PC-9 (cell line): Measurements from ENCODE around the gene CFAP74. TPM values are rescaled to one million over a fixed set of nuclear protein-coding genes. Genes with fewer than 3 reads are reported as not detected.

Experiments used
- BruUV-seq: library from RNA; stranded (reverse); fragments of 400-500 nt; replicated peaks from 2 replicates; lab custom pipeline; 2021; lab: Mats Ljungman, UMichigan
- CTCF ChIA-PET: fragments of 300-600 bp; sonication (Branson Sonifier 250); formaldehyde crosslinking; loops from one replicate; lab custom pipeline; 2022; ENCODE audit warnings: antibody characterized with exemption; lab: Charles Lee
- POLR2A ChIA-PET: fragments of 300-600 bp; sonication (Branson Sonifier 250); formaldehyde crosslinking; loops from one replicate; lab custom pipeline; 2022; ENCODE audit warnings: antibody characterized with exemption; ENCODE audit not compliant: unreplicated experiment; lab: Charles Lee
- DNase-seq, 2 experiments: peaks; one replicate each; pipeline versions ENCODE4 v3.0.0 to v3.0.0-alpha.2; 2015 to 2022; ENCODE audit warnings: mixed read lengths in 1 of 2
- H2AFZ ChIP-seq: fragments of 200-600 bp; sonication (generic); 2 replicates; pipeline ENCODE4 v1.8.1; 2017; ENCODE audit warnings: antibody characterized with exemption
- H3F3A ChIP-seq: fragments of 200-600 bp; sonication (generic); 2 replicates; pipeline ENCODE4 v1.8.1; 2017; ENCODE audit warnings: antibody characterized with exemption, mild to moderate bottlenecking, low read depth; ENCODE audit not compliant: insufficient read depth
- H3K27ac ChIP-seq: fragments of 200-600 bp; sonication (generic); 2 replicates; pipeline ENCODE4 v1.6.1; 2016; ENCODE audit warnings: mixed run types
- H3K27me3 ChIP-seq: fragments of 200-600 bp; sonication (generic); 2 replicates; pipeline ENCODE4 v1.6.1; 2016; ENCODE audit warnings: low read depth, mixed run types; ENCODE audit not compliant: insufficient read depth
- H3K36me3 ChIP-seq: fragments of 200-600 bp; sonication (generic); 2 replicates; pipeline ENCODE4 v1.6.1; 2016; ENCODE audit warnings: low read depth, mixed run types
- H3K4me1 ChIP-seq: fragments of 200-600 bp; sonication (generic); replicated peaks from 2 replicates; pipeline ENCODE4 v1.6.1; 2016; ENCODE audit warnings: mixed run types; ENCODE audit not compliant: insufficient read depth
- H3K4me2 ChIP-seq: fragments of 200-600 bp; sonication (generic); 2 replicates; pipeline ENCODE4 v1.6.1; 2017; ENCODE audit warnings: mixed run types
- H3K4me3 ChIP-seq: fragments of 200-600 bp; sonication (generic); 2 replicates; pipeline ENCODE4 v1.6.1; 2016; ENCODE audit warnings: mixed run types
- H3K79me2 ChIP-seq: fragments of 200-600 bp; sonication (generic); 2 replicates; pipeline ENCODE4 v1.6.1; 2017; ENCODE audit warnings: low read depth, mixed run types
- H3K9me2 ChIP-seq: fragments of 200-600 bp; sonication (generic); 2 replicates; pipeline ENCODE4 v1.8.1; 2017; ENCODE audit warnings: mild to moderate bottlenecking; ENCODE audit not compliant: insufficient read depth
- H3K9me3 ChIP-seq: fragments of 200-600 bp; sonication (generic); 2 replicates; pipeline ENCODE4 v1.8.1; 2016; ENCODE audit warnings: low read depth; ENCODE audit not compliant: insufficient read depth
- H4K20me1 ChIP-seq: fragments of 200-600 bp; sonication (generic); 2 replicates; pipeline ENCODE4 v1.8.1; 2017; ENCODE audit not compliant: insufficient read depth
- EZH2 ChIP-seq: fragments of 200-600 bp; sonication (generic); IDR thresholded peaks from 2 replicates; pipeline ENCODE4 v1.8.0; 2017; ENCODE audit warnings: antibody characterized with exemption, low read depth
- intact Hi-C: fragments of 100-400 bp; cut with micrococcal nuclease; formaldehyde crosslinking; loops from one replicate; pipeline ENCODE4 v1.10.0; 2022; ENCODE audit not compliant: unreplicated experiment
- total RNA-seq: library from RNA; stranded (reverse); gene quantifications from 2 replicates; pipeline ENCODE4 v1.2.3, GENCODE V29; 2021
- TF ChIP-seq, protein P1 (sequence below): fragments of 200-600 bp; sonication (generic); conservative IDR thresholded peaks from 2 replicates; pipeline ENCODE4 v1.6.1; 2017; ENCODE audit warnings: mixed run types, antibody characterized with exemption, mild to moderate bottlenecking, moderate library complexity

The CFAP74 gene
- total RNA-seq, 1 experiment from 2014 or later: 2.8 TPM

DNA sequence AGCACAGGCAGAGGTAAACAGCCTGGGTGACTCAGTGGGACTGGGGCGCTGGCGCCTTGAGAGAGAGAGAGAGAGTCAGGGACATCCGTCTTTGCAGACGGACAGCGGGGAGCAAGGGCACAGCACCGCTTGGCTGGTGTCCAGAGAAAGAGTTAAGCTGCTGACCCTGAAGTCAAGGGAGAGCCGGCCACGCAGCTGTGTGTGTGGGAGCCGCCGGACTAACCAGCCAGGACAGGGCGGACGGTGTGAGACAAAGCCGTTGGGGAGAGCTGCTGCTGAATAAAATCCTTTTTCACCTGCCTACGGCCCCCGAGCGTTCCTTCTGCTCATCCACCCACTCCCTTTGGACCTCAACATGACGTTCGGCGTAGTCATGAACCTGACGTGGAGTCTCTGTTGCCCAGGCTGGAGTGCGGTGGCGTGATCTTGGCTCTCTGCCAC is 14.5 kb downstream of the CFAP74 start:
- no peak for TF ChIP-seq EZH2
- TF ChIP-seq, protein P1, sequence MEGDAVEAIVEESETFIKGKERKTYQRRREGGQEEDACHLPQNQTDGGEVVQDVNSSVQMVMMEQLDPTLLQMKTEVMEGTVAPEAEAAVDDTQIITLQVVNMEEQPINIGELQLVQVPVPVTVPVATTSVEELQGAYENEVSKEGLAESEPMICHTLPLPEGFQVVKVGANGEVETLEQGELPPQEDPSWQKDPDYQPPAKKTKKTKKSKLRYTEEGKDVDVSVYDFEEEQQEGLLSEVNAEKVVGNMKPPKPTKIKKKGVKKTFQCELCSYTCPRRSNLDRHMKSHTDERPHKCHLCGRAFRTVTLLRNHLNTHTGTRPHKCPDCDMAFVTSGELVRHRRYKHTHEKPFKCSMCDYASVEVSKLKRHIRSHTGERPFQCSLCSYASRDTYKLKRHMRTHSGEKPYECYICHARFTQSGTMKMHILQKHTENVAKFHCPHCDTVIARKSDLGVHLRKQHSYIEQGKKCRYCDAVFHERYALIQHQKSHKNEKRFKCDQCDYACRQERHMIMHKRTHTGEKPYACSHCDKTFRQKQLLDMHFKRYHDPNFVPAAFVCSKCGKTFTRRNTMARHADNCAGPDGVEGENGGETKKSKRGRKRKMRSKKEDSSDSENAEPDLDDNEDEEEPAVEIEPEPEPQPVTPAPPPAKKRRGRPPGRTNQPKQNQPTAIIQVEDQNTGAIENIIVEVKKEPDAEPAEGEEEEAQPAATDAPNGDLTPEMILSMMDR: no peak
- ChIA-PET POLR2A (no interaction called here), CTCF (interaction anchor here (0.7 kb wide), 1 partner anchor 60 kb away, joined by 18 read pairs; no protein-coding TSS in a partner anchor)
- H3K4me1 ChIP-seq: no peaks in the 10 kb centered on the region
- no peaks in the 10 kb centered on the region for H4K20me1 ChIP-seq
- peak in 1 of 2 experiments; percentile 17 for DNase-seq
- H3K4me2 ChIP-seq: no peak overlapping the region
- BruUV-seq: no TSS peak
- no peaks in the 10 kb centered on the region for H3K9me3 ChIP-seq
- no peak overlapping the region for H3K27ac ChIP-seq
- H3K36me3 ChIP-seq: no peaks in the 10 kb centered on the region
- H3K9me2 ChIP-seq: no peaks in the 10 kb centered on the region
- no peak overlapping the region for H2AFZ ChIP-seq
- no peaks in the 10 kb centered on the region for H3F3A ChIP-seq
- no peaks in the 10 kb centered on the region for H3K79me2 ChIP-seq
- intact Hi-C loops: no loop called here
- H3K4me3 ChIP-seq: no peak overlapping the region
- peaks cover 36% of the 10 kb centered on the region for H3K27me3 ChIP-seq

DNA sequence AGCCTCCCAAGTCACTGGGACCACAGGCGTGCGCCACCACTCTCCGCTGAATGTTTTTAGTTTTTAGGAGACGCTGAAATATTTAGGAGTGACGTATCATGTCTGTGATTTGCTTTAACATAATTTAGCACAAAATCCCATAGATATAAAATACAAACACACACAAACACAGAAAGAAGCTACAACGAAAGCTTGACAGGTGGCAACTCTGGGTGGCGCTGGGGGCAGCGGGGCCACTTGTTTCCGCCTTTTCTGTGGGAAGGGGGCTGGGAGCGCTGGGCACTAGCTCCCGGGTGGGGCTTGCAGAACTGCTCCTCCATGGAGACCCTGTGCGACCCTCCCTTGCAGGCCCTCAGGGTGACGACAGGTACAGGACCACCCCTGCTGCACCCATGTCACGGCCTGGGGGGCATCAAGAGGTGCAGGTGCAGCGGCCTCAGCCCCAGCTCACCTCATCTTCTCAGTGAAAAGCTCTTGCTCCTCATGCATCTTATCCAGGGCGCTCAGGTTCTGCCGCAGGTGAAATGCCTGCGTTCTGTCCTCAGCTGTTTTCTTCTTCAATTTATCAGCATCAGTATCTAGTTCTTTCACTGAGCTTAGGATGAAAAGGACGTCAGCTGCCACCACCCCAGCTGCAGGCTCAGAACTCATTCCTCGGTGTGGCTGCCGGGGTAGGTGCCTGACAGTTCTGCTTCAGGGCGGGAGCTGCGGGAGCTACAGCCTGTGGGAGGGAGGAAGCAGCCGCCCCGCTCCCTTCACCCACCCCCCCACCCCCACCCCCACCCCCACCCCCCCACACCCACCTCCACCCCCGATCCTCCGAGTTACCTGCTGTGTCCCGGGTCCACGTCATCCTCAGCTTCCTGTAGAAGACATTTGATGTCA is 15.3 kb downstream of the CFAP74 start:
- Histone ChIP-seq H3F3A (no peaks in the 10 kb centered on the region), H3K4me3 (no peak overlapping the region), H3K4me1 (no peaks in the 10 kb centered on the region), H3K27ac (no peak overlapping the region), H4K20me1 (no peaks in the 10 kb centered on the region), H2AFZ (no peak overlapping the region), H3K27me3 (peaks cover 35% of the 10 kb centered on the region), H3K79me2 (no peaks in the 10 kb centered on the region), H3K9me3 (no peaks in the 10 kb centered on the region), H3K9me2 (no peaks in the 10 kb centered on the region), H3K4me2 (no peak overlapping the region), H3K36me3 (no peaks in the 10 kb centered on the region)
- intact Hi-C loops: no loop called here
- DNase-seq: no peak
- ChIA-PET CTCF (no interaction called here), POLR2A (no interaction called here)
- TF ChIP-seq, protein P1: no peak
- TF ChIP-seq EZH2: no peak
- no TSS peak for BruUV-seq

DNA sequence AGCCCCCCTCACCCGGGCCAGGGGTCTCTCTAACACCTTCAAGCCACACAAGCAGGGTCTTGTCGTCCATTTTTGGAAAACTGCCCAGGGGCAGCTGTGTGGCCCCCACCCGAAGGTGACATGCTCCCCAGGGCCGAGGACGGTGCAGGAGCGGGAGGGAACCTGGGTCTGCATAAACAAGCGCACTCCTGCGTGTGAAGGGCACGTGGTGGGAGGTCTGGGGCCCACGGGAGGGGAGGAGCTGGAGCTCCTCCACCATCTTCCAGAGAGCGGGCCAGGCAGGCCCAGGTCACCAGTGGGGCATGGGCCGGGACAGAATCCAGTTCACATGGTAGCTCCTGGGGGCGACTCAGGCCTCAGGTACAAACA is 16.5 kb downstream of the CFAP74 start:
- no peaks in the 10 kb centered on the region for H3F3A ChIP-seq
- ChIA-PET POLR2A (no interaction called here), CTCF (interaction anchor here (0.5 kb wide), 1 partner anchor 1049 kb away, joined by 3 read pairs; no protein-coding TSS in a partner anchor)
- H3K27me3 ChIP-seq: peaks cover 35% of the 10 kb centered on the region
- no peak for TF ChIP-seq EZH2
- TF ChIP-seq, protein P1: no peak
- no TSS peak for BruUV-seq
- no peaks in the 10 kb centered on the region for H4K20me1 ChIP-seq
- no peak overlapping the region for H2AFZ ChIP-seq
- H3K79me2 ChIP-seq: no peaks in the 10 kb centered on the region
- DNase-seq: no peak
- H3K27ac ChIP-seq: no peak overlapping the region
- H3K4me1 ChIP-seq: no peaks in the 10 kb centered on the region
- no peaks in the 10 kb centered on the region for H3K9me3 ChIP-seq
- H3K9me2 ChIP-seq: no peaks in the 10 kb centered on the region
- H3K4me2 ChIP-seq: no peak overlapping the region
- intact Hi-C loops: no loop called here
- no peak overlapping the region for H3K4me3 ChIP-seq
- no peaks in the 10 kb centered on the region for H3K36me3 ChIP-seq
